GM12801 (cell line): ENCODE results near the gene MAP3K13.

Experiments used
- CTCF ChIP-seq: IDR thresholded peaks from one replicate; pipeline ENCODE4 v1.5.1; 2011; ENCODE audit warnings: control low read depth; ENCODE audit not compliant: insufficient read length; ENCODE audit errors: extremely low read depth

Gene MAP3K13

GRCh38 chr3:185444329-185444728 is 81.4 kb downstream of the MAP3K13 start:
- no peak for TF ChIP-seq CTCF

- no peak for TF ChIP-seq CTCF
These were observed 85.2 kb downstream of the MAP3K13 start for GRCh38 chr3:185448107-185448506.

- no peak for TF ChIP-seq CTCF
These were observed 94.4 kb downstream of the MAP3K13 start for GRCh38 chr3:185457376-185457775.

GRCh38 chr3:185460309-185460708 is 97.4 kb downstream of the MAP3K13 start:
- no peak for TF ChIP-seq CTCF

GRCh38 chr3:185460719-185461350 is 97.9 kb downstream of the MAP3K13 start:
- no peak for TF ChIP-seq CTCF

GRCh38 chr3:185465471-185465870 is 102.5 kb downstream of the MAP3K13 start:
- no peak for TF ChIP-seq CTCF

- TF ChIP-seq CTCF = no peak
These were observed 106.6 kb downstream of the MAP3K13 start for GRCh38 chr3:185469542-185469941.
